ENCODE data around the gene P2RX4. TPM values are rescaled to one million over a fixed set of nuclear protein-coding genes. Genes with fewer than 3 reads are reported as not detected.

P2RX4 gene
- total RNA-seq, 1 experiment from 2014 or later = 17.1 TPM

DNA sequence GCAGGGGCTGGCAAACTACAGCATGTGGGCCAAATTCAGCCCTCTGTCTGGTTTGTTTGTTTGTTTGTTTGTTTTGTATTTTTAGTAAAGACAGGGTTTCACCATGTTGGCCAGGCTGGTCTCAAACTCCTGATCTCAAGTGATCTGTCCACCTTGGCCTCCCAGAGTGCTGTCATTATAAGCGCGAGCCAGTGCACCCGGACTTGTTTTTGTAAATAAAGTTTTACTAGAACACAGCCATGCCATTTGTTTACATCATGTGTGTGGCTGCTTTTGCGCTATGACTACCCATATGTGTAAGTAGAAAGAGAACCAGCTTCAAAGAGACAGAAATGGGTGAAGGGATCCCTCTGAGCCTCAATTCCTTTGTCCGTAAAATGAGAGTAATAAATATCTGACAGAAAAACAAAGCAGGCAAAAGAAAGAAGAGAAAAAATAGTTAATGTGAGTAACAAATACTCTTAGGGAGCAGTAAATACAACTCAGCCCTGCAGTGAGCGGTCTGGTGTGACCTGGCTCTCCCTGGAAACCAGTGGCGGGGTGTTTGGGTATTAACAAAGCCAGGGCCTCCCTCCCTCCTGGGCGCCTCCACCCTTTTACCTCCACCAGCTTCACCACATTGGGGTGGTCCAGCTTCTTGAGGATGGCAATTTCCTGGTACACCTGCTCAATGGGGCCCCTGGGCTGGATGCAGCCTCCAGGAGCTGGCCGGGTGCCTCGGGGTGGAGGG, 53.4 kb downstream of the P2RX4 start:
- Histone ChIP-seq H3K79me2 (ENCODE audit: insufficient read depth, low read length) (no peaks in the 10 kb centered on the region), H2AFZ (ENCODE audit: low read depth, low read length, poor library complexity, severe bottlenecking) (no peak overlapping the region), H3K4me2 (ENCODE audit: low read length) (no peak overlapping the region), H3K9me3 (ENCODE audit: control insufficient read depth in 1 of 2, insufficient read depth in 1 of 2, low read depth in 1 of 2, low read length in 2 of 2) (no peaks in the 10 kb centered on the region), H3K9me2 (ENCODE audit: insufficient read depth) (no peaks in the 10 kb centered on the region), H3K9ac (ENCODE audit: low read length) (no peak overlapping the region), H3K27ac (ENCODE audit: low read depth, low read length) (no peak overlapping the region), H3K27me3 (ENCODE audit: insufficient read depth, low read length) (no peaks in the 10 kb centered on the region), H4K20me1 (ENCODE audit: insufficient read depth) (no peaks in the 10 kb centered on the region), H3K4me3 (replicated peaks in 1 of 2; ENCODE audit: low read depth in 1 of 2, low read length in 2 of 2) (no peak overlapping the region), H3K4me1 (ENCODE audit: control insufficient read depth in 1 of 2, insufficient read depth in 2 of 2, low read length in 2 of 2) (no peaks in the 10 kb centered on the region), H3K36me3 (ENCODE audit: control insufficient read depth in 1 of 2, insufficient read depth in 2 of 2, low read length in 2 of 2) (peaks cover 21 to 25% of the 10 kb centered on the region in 2 experiments; a peak in 3 of 4 replicates)
- ChIA-PET RAD21 (ENCODE audit: low non-redundant PET in 1 of 2, low total read pairs in 2 of 2, uncharacterized antibody in 2 of 2, unreplicated experiment in 2 of 2) (no interaction called here), CTCF (no interaction called here), POLR2A (no interaction called here)
- TF ChIP-seq CBX3 (IDR thresholded peaks at IDR 0.05; ENCODE audit: low read depth) (no peak), SRF (IDR thresholded peaks at IDR 0.05; ENCODE audit: low read depth) (no peak), ZBTB33 (IDR thresholded peaks at IDR 0.05; ENCODE audit: extremely low read depth, insufficient replicate concordance, low read length) (no peak), SIN3A (IDR thresholded peaks at IDR 0.05; ENCODE audit: low read depth) (no peak), RAD21 (IDR thresholded peaks at IDR 0.05; ENCODE audit: low read depth) (no peak), TCF7L2 (IDR thresholded peaks at IDR 0.05; ENCODE audit: borderline replicate concordance, extremely low read depth, insufficient read depth, insufficient read length) (no peak), MAX (IDR thresholded peaks at IDR 0.05) (no peak), EZH2 (IDR thresholded peaks at IDR 0.05) (no peak), POLR2A (IDR thresholded peaks at IDR 0.05; ENCODE audit: borderline replicate concordance, extremely low read depth, insufficient read depth, insufficient read length) (no peak), ZNF274 (IDR thresholded peaks at IDR 0.05; ENCODE audit: low read depth, low read length) (no peak), POLR2AphosphoS5 (IDR thresholded peaks at IDR 0.05; ENCODE audit: low read depth, low read length) (no peak)
- intact Hi-C loops (cut with micrococcal nuclease) = no loop called here
- ATAC-seq = no peak
- BruUV-seq (replicated peaks) = no TSS peak
- DNase-seq (ENCODE audit: low read depth, low spot score) = no peak

Data from HCT116 (cell line).